Measurements from ENCODE around the gene CAPN10.

- no peak for TF ChIP-seq POLR2A (IDR thresholded peaks at IDR 0.05; ENCODE audit: low read depth, low read length)
- TF ChIP-seq POLR2AphosphoS5 (IDR thresholded peaks at IDR 0.05; ENCODE audit: low read depth, low read length), result no peak
These were observed 57.2 kb downstream of the CAPN10 start for GRCh38 chr2:240643811-240644150.

All from GM12892 (cell line).